MM.1S (cell line): ENCODE data around the gene FTMT.

Experiments
- DNase-seq: peaks from one replicate; pipeline ENCODE4 v3.0.0-alpha.2; 2015
- H2AFZ ChIP-seq: fragments of 300-600 bp; sonication (generic); 2 replicates; pipeline ENCODE4 v1.6.0; 2016; ENCODE audit warnings: antibody characterized with exemption, low read length
- H3F3A ChIP-seq: fragments of 300-600 bp; sonication (generic); 2 replicates; pipeline ENCODE4 v1.6.1; 2016; ENCODE audit warnings: mild to moderate bottlenecking, antibody characterized with exemption, low read length, moderate library complexity, mixed read lengths; ENCODE audit not compliant: insufficient read depth
- H3K27ac ChIP-seq: fragments of 300-600 bp; sonication (generic); 2 replicates; pipeline ENCODE4 v1.5.1; 2016; ENCODE audit warnings: mild to moderate bottlenecking, low read length
- H3K27me3 ChIP-seq: fragments of 300-600 bp; sonication (generic); replicated peaks from 2 replicates; pipeline ENCODE4 v1.6.0; 2016; ENCODE audit warnings: low read length; ENCODE audit not compliant: insufficient read depth
- H3K36me3 ChIP-seq: fragments of 300-600 bp; sonication (generic); replicated peaks from 2 replicates; pipeline ENCODE4 v1.6.1; 2016; ENCODE audit warnings: mild to moderate bottlenecking, low read length, mixed read lengths; ENCODE audit not compliant: insufficient read depth
- H3K4me1 ChIP-seq: fragments of 300-600 bp; sonication (generic); 2 replicates; pipeline ENCODE4 v1.6.1; 2016; ENCODE audit warnings: low read length, mixed read lengths
- H3K4me2 ChIP-seq: fragments of 300-600 bp; sonication (generic); 2 replicates; pipeline ENCODE4 v1.6.0; 2016; ENCODE audit warnings: low read depth, low read length
- H3K4me3 ChIP-seq: fragments of 300-600 bp; sonication (generic); 2 replicates; pipeline ENCODE4 v1.5.1; 2016; ENCODE audit warnings: low read length, mixed read lengths
- H3K79me2 ChIP-seq: fragments of 300-600 bp; sonication (generic); 2 replicates; pipeline ENCODE4 v1.6.1; 2016; ENCODE audit warnings: mixed run types, low read length, mixed read lengths
- H3K9ac ChIP-seq: fragments of 300-600 bp; sonication (generic); 2 replicates; pipeline ENCODE4 v1.6.1; 2016; ENCODE audit warnings: low read length, mixed read lengths
- H3K9me2 ChIP-seq: fragments of 300-600 bp; sonication (generic); replicated peaks from 2 replicates; pipeline ENCODE4 v1.6.1; 2016; ENCODE audit warnings: mild to moderate bottlenecking, low read length, mixed read lengths; ENCODE audit not compliant: insufficient read depth
- H3K9me3 ChIP-seq: fragments of 300-600 bp; sonication (generic); replicated peaks from 2 replicates; pipeline ENCODE4 v1.6.1; 2016; ENCODE audit warnings: mild to moderate bottlenecking, low read length, mixed read lengths; ENCODE audit not compliant: insufficient read depth
- H4K20me1 ChIP-seq: fragments of 300-600 bp; sonication (generic); 2 replicates; pipeline ENCODE4 v1.6.1; 2016; ENCODE audit warnings: mild to moderate bottlenecking, low read length, moderate library complexity, mixed read lengths; ENCODE audit not compliant: insufficient read depth
- CTCF ChIP-seq: fragments of 300-600 bp; sonication (generic); IDR thresholded peaks from 2 replicates; pipeline ENCODE4 v1.5.1; 2016; ENCODE audit warnings: antibody characterized with exemption, low read length, mixed read lengths
- EZH2 ChIP-seq: fragments of 300-600 bp; sonication (generic); optimal IDR thresholded peaks from 2 replicates; pipeline ENCODE3; 2017; ENCODE audit warnings: low read depth, mild to moderate bottlenecking, antibody characterized with exemption, low read length, mixed read lengths
- EZH2phosphoT487 ChIP-seq: fragments of 300-600 bp; sonication (generic); IDR thresholded peaks from 2 replicates; pipeline ENCODE4 v1.6.1; 2018; ENCODE audit warnings: antibody characterized with exemption, low read length

FTMT gene

GRCh38 chr5:121819682-121820261, 31.9 kb upstream of the FTMT start:
- no peak overlapping the region for H3K9ac ChIP-seq
- H4K20me1 ChIP-seq, result no peaks in the 10 kb centered on the region
- no peaks in the 10 kb centered on the region for H3F3A ChIP-seq
- no peak overlapping the region for H2AFZ ChIP-seq
- H3K27me3 ChIP-seq, result no peaks in the 10 kb centered on the region
- H3K4me2 ChIP-seq, result no peak overlapping the region
- TF ChIP-seq CTCF (no peak), EZH2 (no peak), EZH2phosphoT487 (no peak)
- no peaks in the 10 kb centered on the region for H3K9me2 ChIP-seq
- H3K4me3 ChIP-seq, result no peak overlapping the region
- H3K36me3 ChIP-seq, result no peaks in the 10 kb centered on the region
- no peak overlapping the region for H3K27ac ChIP-seq
- DNase-seq, result no peak
- H3K9me3 ChIP-seq, result no peaks in the 10 kb centered on the region
- peaks cover 7% of the 10 kb centered on the region; the same call in 1 of the 2 replicates for H3K4me1 ChIP-seq
- no peaks in the 10 kb centered on the region for H3K79me2 ChIP-seq

- no peaks in the 10 kb centered on the region for H3K36me3 ChIP-seq
- no peak overlapping the region for H3K4me2 ChIP-seq
- TF ChIP-seq CTCF, result no peak
- no peak for TF ChIP-seq EZH2
- no peak for TF ChIP-seq EZH2phosphoT487
Observed at GRCh38 chr5:121833617-121834016, 18.1 kb upstream of the FTMT start.

GRCh38 chr5:121834021-121834420, 17.7 kb upstream of the FTMT start:
- Histone ChIP-seq H4K20me1 (no peaks in the 10 kb centered on the region), H3K79me2 (no peaks in the 10 kb centered on the region), H3K9ac (no peak overlapping the region), H2AFZ (no peak overlapping the region), H3K4me1 (no peaks in the 10 kb centered on the region), H3K9me3 (no peaks in the 10 kb centered on the region), H3K9me2 (no peaks in the 10 kb centered on the region), H3K27ac (no peak overlapping the region), H3F3A (no peaks in the 10 kb centered on the region), H3K4me2 (no peak overlapping the region), H3K4me3 (no peak overlapping the region), H3K36me3 (no peaks in the 10 kb centered on the region), H3K27me3 (no peaks in the 10 kb centered on the region)
- DNase-seq, result no peak
- TF ChIP-seq CTCF, result no peak
- TF ChIP-seq EZH2, result no peak
- no peak for TF ChIP-seq EZH2phosphoT487

More at GRCh38 chr5:121833617-121834016, 18.1 kb upstream of the FTMT start:
- Histone ChIP-seq H3K27ac (no peak overlapping the region), H2AFZ (no peak overlapping the region), H3F3A (no peaks in the 10 kb centered on the region), H4K20me1 (no peaks in the 10 kb centered on the region), H3K9me2 (no peaks in the 10 kb centered on the region), H3K9me3 (no peaks in the 10 kb centered on the region), H3K9ac (no peak overlapping the region), H3K4me1 (no peaks in the 10 kb centered on the region), H3K4me3 (no peak overlapping the region), H3K79me2 (no peaks in the 10 kb centered on the region), H3K27me3 (no peaks in the 10 kb centered on the region)
- DNase-seq, result no peak
